ENCODE results near the gene ABT1. TPM values are rescaled to one million over a fixed set of nuclear protein-coding genes. Genes with fewer than 3 reads are reported as not detected.

Gene ABT1
- total RNA-seq, 2 experiments from 2014 or later, result 27.7 to 27.9 TPM

- Mint-ChIP-seq H3K27ac (no peak overlapping the region), H3K4me3 (no peak overlapping the region), H3K9me3 (no peaks in the 10 kb centered on the region), H3K27me3 (no peaks in the 10 kb centered on the region), H3K36me3 (ENCODE audit: low read depth) (no peaks in the 10 kb centered on the region), H3K4me1 (ENCODE audit: low read depth) (peaks cover 18% of the 10 kb centered on the region)
- DNase-seq (peak; percentile 80), ATAC-seq (peak; percentile 28)
- ChIA-PET POLR2A (interaction anchor here (0.6 to 3.2 kb wide), 4 partner anchors 14 to 269 kb away, joined by 3 to 14 read pairs (median 5); partner anchors contain the start of gene HMGN4), CTCF (interaction anchor here (0.8 to 5.5 kb wide), 7 partner anchors 17 to 226 kb away, joined by 3 to 22 read pairs (median 5); partner anchors contain the start of gene ABT1)
- intact Hi-C loops (cut with micrococcal nuclease), result loop anchor here (1.0 to 5.0 kb wide), 3 partner anchors 17 to 243 kb away; no protein-coding TSS in a partner anchor
- TF ChIP-seq CTCF (IDR thresholded peaks at IDR 0.05), result no peak
These were observed 41.9 kb upstream of the ABT1 start for GRCh38 chr6:26554697-26555504.

DNA sequence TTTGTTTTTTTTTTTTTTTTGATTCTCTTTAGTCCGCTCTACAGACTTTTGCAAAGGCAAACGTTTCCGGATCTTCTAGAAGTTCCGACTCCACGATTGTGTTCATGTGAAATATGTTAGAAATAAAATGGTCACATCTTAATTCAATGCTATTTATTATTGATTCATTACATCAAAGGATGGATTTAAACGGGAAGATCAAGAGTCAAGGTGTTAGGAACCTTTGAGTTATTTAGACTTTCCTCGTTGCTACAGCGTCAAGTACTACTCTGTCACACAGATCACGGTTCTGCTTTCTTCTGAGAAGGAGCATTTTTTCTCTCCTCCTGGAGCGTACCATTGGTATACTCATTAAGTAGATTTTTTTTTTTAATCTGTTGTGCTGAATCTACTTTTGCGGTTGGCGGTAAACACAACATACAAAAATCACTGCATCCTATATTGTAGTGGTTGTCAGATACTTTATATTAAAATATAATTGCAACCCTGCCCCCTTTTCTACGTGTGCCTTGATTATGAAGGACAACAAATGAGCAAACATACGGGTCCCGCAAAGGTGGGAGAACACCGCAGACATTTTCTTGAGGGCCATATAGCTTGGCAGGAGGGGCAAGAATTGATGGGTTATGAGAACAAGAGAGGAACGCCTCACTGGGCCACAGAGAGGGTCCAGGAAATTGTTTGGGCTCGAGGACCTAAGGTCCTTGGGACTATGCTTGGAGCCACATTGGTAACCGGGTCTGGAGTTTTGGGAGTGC lies 41.1 kb upstream of the ABT1 start:
- intact Hi-C loops (cut with micrococcal nuclease), result no loop called here
- peaks cover 12% of the 10 kb centered on the region for H3K4me1 Mint-ChIP-seq (ENCODE audit: low read depth)
- POLR2A ChIA-PET, result interaction anchor here (0.8 to 3.2 kb wide), 5 partner anchors 13 to 233 kb away, joined by 3 to 14 read pairs (median 4); partner anchors contain the start of gene HMGN4
- H3K36me3 Mint-ChIP-seq (ENCODE audit: low read depth), result no peaks in the 10 kb centered on the region
- H3K9me3 Mint-ChIP-seq, result no peaks in the 10 kb centered on the region
- H3K4me3 Mint-ChIP-seq, result peak overlapping the region; percentile 37
- CTCF ChIA-PET, result interaction anchor here (0.8 to 5.5 kb wide), 9 partner anchors 14 to 1241 kb away, joined by 3 to 22 read pairs (median 4); partner anchors contain the start of gene ABT1
- H3K27ac Mint-ChIP-seq, result peak overlapping the region; percentile 71
- no peak for TF ChIP-seq CTCF (IDR thresholded peaks at IDR 0.05)
- ATAC-seq, result no peak
- DNase-seq, result no peak
- H3K27me3 Mint-ChIP-seq, result no peaks in the 10 kb centered on the region

DNA sequence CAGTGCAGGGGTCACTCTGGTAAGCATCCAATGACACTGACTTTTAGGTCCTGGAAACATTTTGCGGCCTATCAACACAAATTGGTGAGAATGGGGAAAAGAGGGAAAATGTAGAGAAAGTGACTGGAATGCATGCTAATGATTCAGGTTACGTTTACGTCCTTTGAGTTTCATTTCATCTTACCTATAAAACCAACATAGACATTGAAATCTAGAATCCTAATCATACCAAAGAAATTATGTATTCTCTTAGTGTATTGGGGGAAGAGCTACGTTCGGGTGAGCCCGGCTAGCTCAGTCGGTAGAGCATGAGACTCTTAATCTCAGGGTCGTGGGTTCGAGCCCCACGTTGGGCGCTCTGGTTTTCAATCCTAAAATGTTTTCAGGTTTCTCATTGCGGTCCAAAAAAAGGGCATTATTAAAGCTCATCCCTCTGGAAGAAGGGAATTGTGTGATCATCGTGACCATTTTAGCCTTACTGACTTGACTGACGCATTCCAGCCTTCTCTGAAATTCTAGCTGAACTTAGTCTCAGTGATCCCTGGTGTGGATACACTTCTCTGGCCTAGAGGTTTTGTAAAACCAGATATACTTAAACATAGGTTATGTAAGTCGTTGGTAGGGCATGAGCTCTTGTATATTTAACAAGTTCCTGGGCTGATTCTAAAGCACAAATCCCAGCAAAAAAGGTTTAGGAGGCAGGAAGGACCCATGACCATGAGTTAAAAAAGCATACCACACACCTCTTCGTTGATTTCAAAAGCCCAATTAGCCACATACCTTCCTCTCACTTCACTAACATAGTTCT lies 40.3 kb upstream of the ABT1 start:
- peaks cover 10% of the 10 kb centered on the region for H3K4me1 Mint-ChIP-seq (ENCODE audit: low read depth)
- H3K36me3 Mint-ChIP-seq (ENCODE audit: low read depth), result no peaks in the 10 kb centered on the region
- intact Hi-C loops (cut with micrococcal nuclease), result no loop called here
- H3K27me3 Mint-ChIP-seq, result no peaks in the 10 kb centered on the region
- TF ChIP-seq CTCF (IDR thresholded peaks at IDR 0.05), result no peak
- H3K9me3 Mint-ChIP-seq, result no peaks in the 10 kb centered on the region
- peak; percentile 73 for DNase-seq
- ChIA-PET CTCF (interaction anchor here (0.7 to 5.5 kb wide), 8 partner anchors 13 to 1240 kb away, joined by 3 to 22 read pairs (median 4); partner anchors contain the start of gene ABT1), POLR2A (interaction anchor here (0.7 to 1.3 kb wide), 8 partner anchors 8 to 576 kb away, joined by 3 to 13 read pairs (median 3); partner anchors contain the start of gene HMGN4)
- peak overlapping the region; percentile 17 for H3K27ac Mint-ChIP-seq
- H3K4me3 Mint-ChIP-seq, result peak overlapping the region; percentile 37
- ATAC-seq, result peak; percentile 18

GRCh38 chr6:26561533-26562466 lies 35.0 kb upstream of the ABT1 start:
- intact Hi-C loops (cut with micrococcal nuclease), result no loop called here
- no peaks in the 10 kb centered on the region for H3K27me3 Mint-ChIP-seq
- DNase-seq, result no peak
- H3K4me3 Mint-ChIP-seq, result no peak overlapping the region
- H3K4me1 Mint-ChIP-seq (ENCODE audit: low read depth), result no peaks in the 10 kb centered on the region
- H3K27ac Mint-ChIP-seq, result no peak overlapping the region
- CTCF ChIA-PET, result interaction anchor here (0.8 to 1.2 kb wide), 2 partner anchors 23 to 220 kb away, joined by 3 to 4 read pairs; partner anchors contain the start of gene HMGN4
- H3K9me3 Mint-ChIP-seq, result no peaks in the 10 kb centered on the region
- POLR2A ChIA-PET, result no interaction called here
- no peaks in the 10 kb centered on the region for H3K36me3 Mint-ChIP-seq (ENCODE audit: low read depth)
- ATAC-seq, result no peak
- no peak for TF ChIP-seq CTCF (IDR thresholded peaks at IDR 0.05)
